GM21423 (cell line): ENCODE measurements around the gene PRDM11.

ENCODE experiments used
- ATAC-seq: cut with Tn5 transposase; IDR thresholded peaks from one replicate; pipeline ENCODE4 v1.9.1; 2021; ENCODE audit warnings: mild to moderate bottlenecking, moderate library complexity; ENCODE audit not compliant: unreplicated experiment

PRDM11 gene

GRCh38 chr11:45258982-45259530 lies 112.6 kb downstream of the PRDM11 start:
- ATAC-seq = no peak

DNA sequence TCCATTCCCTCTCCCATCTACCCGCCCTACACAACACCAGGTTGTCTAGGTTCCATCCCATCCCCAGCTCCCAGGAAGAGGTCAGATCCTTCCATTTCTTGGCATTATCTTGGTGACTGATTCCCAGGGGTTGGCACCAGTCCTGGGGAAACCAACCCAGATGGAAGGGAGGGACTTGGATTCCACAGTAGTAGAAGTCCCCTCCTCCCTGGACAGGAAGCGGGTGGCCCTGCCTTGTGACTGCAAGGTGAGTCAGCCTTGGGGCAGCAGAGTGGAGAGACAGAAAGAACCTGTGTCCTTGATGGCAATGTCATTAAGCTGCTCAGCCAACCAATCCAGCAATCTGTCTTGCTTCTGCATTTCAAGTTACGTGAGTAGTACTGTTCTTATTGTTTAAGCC lies 113.2 kb downstream of the PRDM11 start:
- ATAC-seq = no peak

DNA sequence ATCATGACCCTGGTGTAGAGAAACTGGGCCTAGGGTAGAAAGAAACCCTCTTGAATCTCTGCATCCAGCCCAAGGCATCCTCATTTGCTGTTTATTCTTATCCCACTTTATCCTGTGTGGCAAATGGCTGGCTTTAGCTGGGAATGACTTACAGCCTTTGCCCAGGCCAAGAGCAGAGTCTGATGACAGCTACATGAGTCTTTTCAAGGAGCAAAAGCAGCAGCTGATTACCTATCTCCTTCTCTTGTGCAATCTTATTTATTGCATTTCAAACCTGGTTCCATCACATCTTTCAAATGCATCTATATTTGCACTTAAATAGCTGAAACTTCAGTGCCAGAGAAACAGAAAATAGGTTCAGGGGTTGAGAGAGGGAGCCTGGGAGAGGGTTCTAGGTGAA lies 113.6 kb downstream of the PRDM11 start:
- ATAC-seq = no peak

DNA sequence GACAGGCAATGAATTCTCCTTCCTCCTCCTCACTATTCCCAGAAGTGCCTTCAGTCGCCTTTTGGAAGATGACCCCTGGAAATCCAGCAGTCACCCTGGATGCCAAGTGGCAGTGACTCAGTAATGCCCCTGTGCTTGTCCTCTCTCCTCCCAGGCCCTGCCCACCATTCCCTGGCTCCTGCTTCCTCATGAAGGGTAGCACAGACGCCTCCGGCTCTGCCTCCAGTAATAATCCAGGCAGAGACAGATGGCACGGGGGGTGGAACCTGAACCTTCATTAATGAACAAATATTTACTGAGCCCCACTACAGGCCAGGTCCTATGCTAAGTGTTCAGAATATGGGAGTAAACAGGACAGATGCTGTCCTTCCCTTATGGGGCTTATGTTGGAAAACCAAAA lies 116.5 kb downstream of the PRDM11 start:
- no peak for ATAC-seq

GRCh38 chr11:45263773-45264172 lies 117.3 kb downstream of the PRDM11 start:
- ATAC-seq = no peak

GRCh38 chr11:45264839-45265515 lies 118.5 kb downstream of the PRDM11 start:
- no peak for ATAC-seq

GRCh38 chr11:45265969-45266675 lies 119.7 kb downstream of the PRDM11 start:
- ATAC-seq = no peak

DNA sequence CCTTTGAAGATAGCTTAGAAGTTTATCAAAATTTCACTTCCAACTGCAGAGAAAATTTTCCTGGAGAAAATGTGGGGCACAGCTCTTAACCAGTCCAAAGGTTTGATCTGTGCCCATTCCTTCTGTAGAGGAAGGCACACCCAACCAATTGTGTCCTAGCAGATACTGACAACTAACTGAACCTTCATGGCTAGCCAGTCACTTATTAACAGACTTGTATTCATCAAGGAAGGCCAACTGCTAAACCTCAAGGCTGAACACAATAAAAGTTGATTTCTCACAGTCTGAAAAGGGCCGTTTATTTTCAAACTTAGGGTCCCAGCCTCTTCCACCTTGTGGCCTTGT lies 120.2 kb downstream of the PRDM11 start:
- ATAC-seq = no peak

DNA sequence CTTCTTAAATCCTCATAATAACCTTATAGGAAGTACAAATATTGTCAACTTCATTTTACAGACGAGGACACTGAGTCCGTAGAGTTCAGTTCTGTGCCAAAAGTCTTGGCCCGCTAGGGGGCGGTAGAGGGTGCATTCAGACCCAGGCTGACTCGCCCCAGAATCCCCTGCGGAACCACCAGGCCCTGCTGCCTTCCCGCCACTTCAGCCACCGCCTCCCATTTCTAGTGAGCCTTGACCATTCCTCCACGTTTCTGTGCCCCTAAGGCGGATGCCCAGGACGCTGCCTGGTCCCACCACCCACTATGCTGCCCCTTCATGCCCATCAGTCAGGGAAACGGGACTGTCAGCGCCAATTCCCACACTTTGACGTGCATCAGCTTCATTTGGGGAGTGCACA lies 120.6 kb downstream of the PRDM11 start:
- ATAC-seq = no peak

GRCh38 chr11:45267652-45268299 lies 121.3 kb downstream of the PRDM11 start:
- no peak for ATAC-seq

DNA sequence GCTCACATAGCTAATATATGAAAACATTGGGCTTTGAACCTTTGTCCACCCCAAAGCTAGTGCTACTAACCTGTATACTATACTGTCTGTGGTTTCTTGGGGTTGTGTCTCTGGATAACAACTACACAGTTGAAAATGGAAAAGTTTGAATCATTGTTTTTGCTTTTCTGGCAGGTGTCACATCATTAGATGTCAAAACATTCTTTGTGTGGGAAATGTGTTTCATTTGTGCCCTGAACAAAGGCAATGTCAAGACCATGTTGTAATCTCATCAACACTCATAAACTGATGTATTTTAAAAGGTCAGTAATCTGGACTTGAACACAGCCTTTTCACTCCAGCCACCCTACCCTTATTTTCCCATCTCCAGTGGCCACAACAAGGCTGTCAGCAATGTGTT lies 123.2 kb downstream of the PRDM11 start:
- no peak for ATAC-seq

GRCh38 chr11:45270946-45271716 lies 124.7 kb downstream of the PRDM11 start:
- ATAC-seq = no peak

DNA sequence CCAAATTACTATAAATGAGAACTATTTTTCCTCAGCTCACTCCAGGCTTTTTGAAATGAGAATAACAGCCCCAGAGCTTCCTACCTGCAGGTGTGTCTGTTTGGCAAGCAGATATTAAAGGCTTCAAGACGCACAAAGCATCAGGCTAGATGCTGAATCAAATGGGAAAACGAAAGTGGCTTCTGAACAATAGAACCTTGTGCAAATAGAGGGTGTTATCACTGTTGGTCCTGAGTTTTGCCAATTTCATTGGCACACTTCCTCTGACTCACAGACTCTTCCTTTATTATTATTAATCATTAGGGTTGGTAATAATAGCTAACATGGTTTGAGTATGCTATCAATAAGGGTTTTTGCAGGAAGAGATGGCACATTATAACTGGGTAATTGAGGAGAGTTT lies 126.3 kb downstream of the PRDM11 start:
- ATAC-seq = no peak

- ATAC-seq = no peak
Observed at GRCh38 chr11:45273509-45273908, 127.1 kb downstream of the PRDM11 start.

GRCh38 chr11:45274206-45274605 lies 127.8 kb downstream of the PRDM11 start:
- ATAC-seq = no peak

GRCh38 chr11:45275828-45276227 lies 129.4 kb downstream of the PRDM11 start:
- ATAC-seq = no peak

GRCh38 chr11:45278714-45279113 lies 132.3 kb downstream of the PRDM11 start:
- ATAC-seq = no peak

- ATAC-seq = no peak
Observed at GRCh38 chr11:45279645-45280044, 133.2 kb downstream of the PRDM11 start.

DNA sequence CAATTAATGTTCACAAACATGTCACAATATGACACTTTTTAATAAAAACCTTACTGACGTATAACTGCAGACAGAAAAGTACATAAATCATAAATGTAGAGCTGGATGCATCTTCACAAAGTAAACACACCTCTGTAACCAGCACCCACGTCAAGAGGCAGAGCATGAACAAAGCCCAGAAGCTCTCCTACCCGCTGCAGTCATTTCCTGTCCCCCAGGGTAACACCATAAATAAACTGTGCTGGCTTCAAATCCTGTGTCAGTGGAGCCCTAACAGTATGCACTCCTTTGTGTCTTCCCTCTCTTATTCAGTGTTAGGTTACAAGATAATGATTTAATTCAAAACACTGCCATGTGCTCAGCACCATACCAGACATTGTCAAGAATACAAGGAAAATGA lies 134.0 kb downstream of the PRDM11 start:
- no peak for ATAC-seq

DNA sequence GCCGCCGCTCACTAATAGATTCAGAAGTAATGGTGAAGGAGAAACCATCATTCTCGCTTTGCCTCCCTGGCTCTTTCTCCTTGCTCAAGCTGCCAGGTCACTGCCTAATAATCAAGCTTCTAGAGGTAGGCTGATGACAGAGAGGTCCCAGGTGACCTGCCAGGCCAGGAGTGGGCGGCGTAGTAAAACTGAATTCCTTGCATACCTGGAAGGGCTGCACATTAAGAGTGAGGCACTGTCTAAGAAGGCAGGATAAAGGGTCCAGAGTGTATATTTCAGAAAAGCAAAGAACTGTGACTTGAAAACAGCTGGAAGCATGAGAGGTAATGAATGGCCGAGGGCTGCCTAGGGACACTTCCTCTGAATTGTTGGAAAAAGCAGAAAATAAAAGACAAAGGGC lies 135.6 kb downstream of the PRDM11 start:
- no peak for ATAC-seq
